HK-2 (cell line): ENCODE data around the gene MAP4.
"Not testable (repeated sequence)": the region's sequence is repeated elsewhere in the genome, so short reads cannot be mapped to it uniquely, and the experiment has no call there.

Experiments used
- DNase-seq: peaks from one replicate; pipeline ENCODE4 v3.0.0-alpha.2; 2018; ENCODE audit not compliant: unreplicated experiment

MAP4 gene

GRCh38 chr3:48016301-48016973, at the start of gene MAP4:
MAP4 (minus strand) TSS chr3:48016416; CDS start chr3:47998860, 17,556 bp downstream.
- DNase-seq: peak; percentile 48

- DNase-seq: no peak
Observed at GRCh38 chr3:48065035-48065434, 48.8 kb upstream of the MAP4 start.

GRCh38 chr3:48064292-48064829, 48.1 kb upstream of the MAP4 start:
- DNase-seq: peak; percentile 18

GRCh38 chr3:48061586-48061985, 45.4 kb upstream of the MAP4 start:
- not testable (repeated sequence) for DNase-seq

GRCh38 chr3:48058091-48058490, 41.9 kb upstream of the MAP4 start:
- DNase-seq: no peak

GRCh38 chr3:48057521-48057920, 41.3 kb upstream of the MAP4 start:
- DNase-seq: no peak

GRCh38 chr3:48047841-48048464, 31.7 kb upstream of the MAP4 start:
- no peak for DNase-seq

- DNase-seq: no peak
Observed at GRCh38 chr3:48042071-48042760, 26.0 kb upstream of the MAP4 start.

- no peak for DNase-seq
Observed at GRCh38 chr3:48039487-48040190, 23.4 kb upstream of the MAP4 start.

- no peak for DNase-seq
Observed at GRCh38 chr3:48038971-48039481, 22.8 kb upstream of the MAP4 start.

- DNase-seq: no peak
Observed at GRCh38 chr3:48034000-48034516, 17.8 kb upstream of the MAP4 start.

- DNase-seq: no peak
Observed at GRCh38 chr3:48030188-48030587, 14.0 kb upstream of the MAP4 start.

GRCh38 chr3:48026951-48027908, 11.0 kb upstream of the MAP4 start:
- DNase-seq: no peak

GRCh38 chr3:48026098-48026497, 9.9 kb upstream of the MAP4 start:
- DNase-seq: no peak

- DNase-seq: no peak
Observed at GRCh38 chr3:48024401-48024800, 8.2 kb upstream of the MAP4 start.

GRCh38 chr3:48023377-48023776, 7.2 kb upstream of the MAP4 start:
- DNase-seq: no peak

GRCh38 chr3:48022178-48022577, 6.0 kb upstream of the MAP4 start:
- no peak for DNase-seq

GRCh38 chr3:48018841-48019240, 2.6 kb upstream of the MAP4 start:
- no peak for DNase-seq

- DNase-seq: no peak
Observed at GRCh38 chr3:48015431-48016180, 610 bp downstream of the MAP4 start.

GRCh38 chr3:48014358-48014757, 1.9 kb downstream of the MAP4 start:
- DNase-seq: no peak
